IMR-90 (cell line): ENCODE data around the gene ZMYM4. TPM values are rescaled to one million over a fixed set of nuclear protein-coding genes. Genes with fewer than 3 reads are reported as not detected.
A peak's percentile ranks its signal among the peaks of the same experiment; 100 is the strongest.

Source experiments
- ATAC-seq: fragments of 200-7000 bp; cut with Tn5 transposase; 2 replicates; pipeline ENCODE4 v1.9.1; 2020; ENCODE audit warnings: low read depth, mild to moderate bottlenecking, moderate library complexity
- BruUV-seq: library from RNA; stranded (reverse); fragments of 400-500 nt; replicated peaks from 2 replicates; lab custom pipeline; 2021; lab: Mats Ljungman, UMichigan
- CTCF ChIA-PET: fragments of 300-600 bp; formaldehyde crosslinking; extraction: SDS; loops from one replicate; lab custom pipeline; 2021; ENCODE audit warnings: antibody characterized with exemption; lab: Yijun Ruan, JAX
- POLR2A ChIA-PET: fragments of 300-600 bp; sonication (Branson Sonifier 250); formaldehyde crosslinking; loops from one replicate; lab custom pipeline; 2022; ENCODE audit warnings: antibody characterized with exemption; ENCODE audit not compliant: unreplicated experiment; lab: Charles Lee
- DNase-seq: peaks from one replicate; pipeline ENCODE4 v3.0.0; 2013
- H2AFZ ChIP-seq: replicated peaks from 2 replicates; pipeline ENCODE3; 2013; ENCODE audit warnings: low read length, mild to moderate bottlenecking; ENCODE audit not compliant: poor library complexity
- H2AK5ac ChIP-seq: 2 replicates; pipeline ENCODE4 v1.6.1; 2013; ENCODE audit warnings: low read depth, low read length, inconsistent platforms
- H2AK9ac ChIP-seq: replicated peaks from 2 replicates; pipeline ENCODE3; 2013; ENCODE audit warnings: mild to moderate bottlenecking, low read depth, low read length, moderate library complexity; ENCODE audit not compliant: poor library complexity
- H2BK120ac ChIP-seq: 2 replicates; pipeline ENCODE4 v1.6.1; 2013; ENCODE audit warnings: low read depth, low read length, inconsistent platforms
- H2BK15ac ChIP-seq: 3 replicates; pipeline ENCODE4 v1.6.1; 2013; ENCODE audit warnings: low read depth, low read length, inconsistent platforms
- H2BK20ac ChIP-seq: 2 replicates; pipeline ENCODE4 v1.6.1; 2013; ENCODE audit warnings: low read depth, mild to moderate bottlenecking, inconsistent platforms, low read length, moderate library complexity
- H2BK5ac ChIP-seq: 2 replicates; pipeline ENCODE4 v1.6.1; 2013; ENCODE audit warnings: mild to moderate bottlenecking, low read depth, low read length, inconsistent platforms; ENCODE audit not compliant: poor library complexity, severe bottlenecking
- H3K14ac ChIP-seq: replicated peaks from 2 replicates; pipeline ENCODE4 v1.6.1; 2013; ENCODE audit warnings: low read depth, low read length, inconsistent platforms
- H3K18ac ChIP-seq: 2 replicates; pipeline ENCODE4 v1.6.1; 2013; ENCODE audit warnings: low read depth, low read length, control low read depth
- H3K23ac ChIP-seq: 2 replicates; pipeline ENCODE4 v1.6.1; 2013; ENCODE audit warnings: low read depth, low read length, inconsistent platforms
- H3K27ac ChIP-seq: 2 replicates; pipeline ENCODE4 v1.5.1; 2013; ENCODE audit warnings: mild to moderate bottlenecking, control low read depth, low read length; ENCODE audit not compliant: insufficient read depth
- H3K27me3 ChIP-seq: 2 replicates; pipeline ENCODE4 v1.6.1; 2013; ENCODE audit warnings: low read length; ENCODE audit not compliant: control insufficient read depth, insufficient read depth
- H3K36me3 ChIP-seq: 2 replicates; pipeline ENCODE4 v1.6.1; 2013; ENCODE audit warnings: low read length, mixed read lengths; ENCODE audit not compliant: control insufficient read depth, insufficient read depth
- H3K4ac ChIP-seq: 2 replicates; pipeline ENCODE4 v1.6.1; 2013; ENCODE audit warnings: low read depth, low read length, inconsistent platforms
- H3K4me1 ChIP-seq: 2 replicates; pipeline ENCODE4 v1.6.1; 2013; ENCODE audit warnings: low read length, mixed read lengths; ENCODE audit not compliant: control insufficient read depth, insufficient read depth
- H3K4me2 ChIP-seq: 2 replicates; pipeline ENCODE4 v1.6.1; 2013; ENCODE audit warnings: low read depth, mild to moderate bottlenecking, control low read depth, low read length, moderate library complexity
- H3K4me3 ChIP-seq: 2 replicates; pipeline ENCODE4 v1.5.1; 2013; ENCODE audit warnings: low read depth, mild to moderate bottlenecking, control low read depth, low read length, moderate library complexity; ENCODE audit not compliant: insufficient read depth
- H3K56ac ChIP-seq: 2 replicates; pipeline ENCODE4 v1.6.1; 2013; ENCODE audit warnings: low read length, inconsistent platforms; ENCODE audit not compliant: insufficient read depth; ENCODE audit errors: extremely low read depth
- H3K79me1 ChIP-seq, 2 experiments: 2 replicates each; pipeline ENCODE4 v1.6.1; 2013; ENCODE audit warnings: low read length in 2 of 2, inconsistent platforms in 1 of 2, low read depth in 1 of 2
- H3K9ac ChIP-seq: 2 replicates; pipeline ENCODE4 v1.6.1; 2013; ENCODE audit warnings: low read depth, low read length, control low read depth
- H3K9me1 ChIP-seq: 2 replicates; pipeline ENCODE4 v1.6.1; 2013; ENCODE audit warnings: low read length, inconsistent platforms; ENCODE audit not compliant: insufficient read depth
- H3K9me3 ChIP-seq: 2 replicates; pipeline ENCODE4 v1.6.1; 2013; ENCODE audit warnings: low read length; ENCODE audit not compliant: control insufficient read depth, insufficient read depth
- H4K20me1 ChIP-seq: 2 replicates; pipeline ENCODE4 v1.6.1; 2013; ENCODE audit warnings: low read length, inconsistent platforms; ENCODE audit not compliant: insufficient read depth
- H4K5ac ChIP-seq: 2 replicates; pipeline ENCODE4 v1.6.1; 2013; ENCODE audit warnings: mild to moderate bottlenecking, low read depth, low read length, control low read depth
- H4K8ac ChIP-seq, 2 experiments: 2 replicates each; pipeline ENCODE4 v1.6.1; 2013; ENCODE audit warnings: low read depth in 2 of 2, low read length in 2 of 2, control low read depth in 1 of 2, inconsistent platforms in 1 of 2
- H4K91ac ChIP-seq: 2 replicates; pipeline ENCODE4 v1.6.1; 2013; ENCODE audit warnings: low read depth, low read length, inconsistent platforms; ENCODE audit not compliant: insufficient read depth
- CEBPB ChIP-seq: IDR thresholded peaks from 2 replicates; pipeline ENCODE4 v1.6.1; 2012; ENCODE audit warnings: low read depth, low read length, improper control_type of control experiment
- USF2 ChIP-seq: fragments of 150-350 bp; IDR thresholded peaks from 2 replicates; pipeline ENCODE4 v1.6.1; 2017; ENCODE audit warnings: mild to moderate bottlenecking, antibody characterized with exemption, low read length, low read depth
- WGBS, 2 experiments: methylation state at CpG; one replicate each; pipeline versions ENCODE4 v1.1.5 to v1.1.7; 2013; ENCODE audit warnings: missing lambda C conversion rate in 2 of 2; ENCODE audit not compliant: insufficient read length in 1 of 2; ENCODE audit errors: extremely low coverage in 2 of 2; 5-methylcytosine and 5-hydroxymethylcytosine counted together
- dilution Hi-C: fragments of 300-500 bp; cut with HindIII; formaldehyde crosslinking; loops from one replicate; pipeline ENCODE4 v1.14.3; 2018; ENCODE audit warnings: low sequenced_read_pairs; ENCODE audit not compliant: unreplicated experiment
- in situ Hi-C: fragments of 300-500 bp; cut with MboI; formaldehyde crosslinking; loops from 3 replicates; pipeline ENCODE4 v1.14.3; 2019; ENCODE audit warnings: low sequenced_read_pairs, inconsistent platforms, mixed read lengths
- intact Hi-C: fragments of 100-400 bp; cut with micrococcal nuclease; formaldehyde crosslinking; loops from 2 replicates; pipeline ENCODE4 v1.10.0; 2022
- polyA plus RNA-seq, 3 experiments: library from polyadenylated mRNA; depleted of rRNA; stranded (reverse); fragments of >200 nt; gene quantifications; 2 replicates each; pipeline ENCODE4 v1.2.3, GENCODE V29; 2012; ENCODE audit warnings: low replicate concordance in 1 of 3
- total RNA-seq: library from RNA; depleted of rRNA; stranded (reverse); fragments of >200 nt; gene quantifications from 2 replicates; pipeline ENCODE4 v1.2.3, GENCODE V29; 2012

The ZMYM4 gene
- total and polyA plus RNA-seq, 2 of the 4 experiments (the other 2 are of a cell fraction) = 14.7 to 53.8 TPM

DNA sequence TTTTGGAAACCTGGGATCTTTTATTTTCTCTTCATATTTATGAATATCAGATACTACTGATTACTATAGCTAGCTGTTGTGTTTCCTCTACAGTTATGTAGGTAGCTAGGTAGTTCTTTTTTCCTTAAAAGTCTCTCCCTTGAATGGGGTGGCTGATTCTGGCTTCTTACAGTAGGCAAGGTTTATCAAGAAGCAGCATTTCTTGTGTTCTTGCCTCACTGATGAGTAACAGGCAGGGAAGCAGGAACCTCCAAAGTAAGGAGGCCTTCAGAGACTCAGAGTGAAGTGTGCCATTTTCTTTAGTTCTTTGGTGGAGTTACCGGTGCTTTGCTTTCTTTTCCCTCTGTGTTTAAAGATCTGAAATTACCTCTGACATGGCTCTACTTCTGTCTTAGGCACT lies 56.0 kb downstream of the ZMYM4 start:
- intact Hi-C loops = no loop called here
- Histone ChIP-seq H3K56ac (no peak overlapping the region), H2AK5ac (no peak overlapping the region), H2AFZ (no peak overlapping the region), H3K4me1 (no peaks in the 10 kb centered on the region; the same call in 1 of the 2 replicates), H2AK9ac (no peak overlapping the region), H3K27ac (no peak overlapping the region), H3K9ac (no peak overlapping the region), H3K36me3 (peaks cover 10% of the 10 kb centered on the region), H3K79me1 (peaks cover 28 to 49% of the 10 kb centered on the region in 2 experiments), H2BK20ac (no peak overlapping the region), H4K8ac (no peak overlapping the region), H2BK120ac (no peak overlapping the region), H3K18ac (no peak overlapping the region), H4K91ac (no peak overlapping the region), H2BK5ac (peak overlapping the region; percentile 11), H3K9me1 (peaks cover 10% of the 10 kb centered on the region; the same call in 1 of the 2 replicates), H2BK15ac (no peak overlapping the region), H3K4me2 (peak overlapping the region; percentile 2; the same call in 1 of the 2 replicates), H3K4me3 (no peak overlapping the region), H3K4ac (no peak overlapping the region), H3K9me3 (no peaks in the 10 kb centered on the region), H4K20me1 (peaks cover 15% of the 10 kb centered on the region), H4K5ac (no peak overlapping the region), H3K14ac (peak overlapping the region; percentile 71; the same call in 1 of the 2 replicates), H3K23ac (0 out of 2 replicates have a peak overlapping the region, but pooled peaks have one; percentile 32), H3K27me3 (no peaks in the 10 kb centered on the region)
- TF ChIP-seq USF2 (no peak), CEBPB (peak; percentile 13; the same call in 1 of the 2 replicates)
- in situ Hi-C loops = no loop called here
- ChIA-PET POLR2A (no interaction called here), CTCF (interaction anchor here (0.9 kb wide), 1 partner anchor 10 kb away, joined by 3 read pairs; no protein-coding TSS in a partner anchor)
- no CpG with 5 or more reads among the region's 1 CpG for WGBS, 2 experiments
- dilution Hi-C loops = no loop called here
- peak; percentile 58 for DNase-seq
- ATAC-seq = peak; percentile 74
- BruUV-seq = no TSS peak
